ENCODE data around the gene CCDC60. TPM values are rescaled to one million over a fixed set of nuclear protein-coding genes. Genes with fewer than 3 reads are reported as not detected.

CCDC60 gene
- total RNA-seq, 1 donor = not detected

DNA sequence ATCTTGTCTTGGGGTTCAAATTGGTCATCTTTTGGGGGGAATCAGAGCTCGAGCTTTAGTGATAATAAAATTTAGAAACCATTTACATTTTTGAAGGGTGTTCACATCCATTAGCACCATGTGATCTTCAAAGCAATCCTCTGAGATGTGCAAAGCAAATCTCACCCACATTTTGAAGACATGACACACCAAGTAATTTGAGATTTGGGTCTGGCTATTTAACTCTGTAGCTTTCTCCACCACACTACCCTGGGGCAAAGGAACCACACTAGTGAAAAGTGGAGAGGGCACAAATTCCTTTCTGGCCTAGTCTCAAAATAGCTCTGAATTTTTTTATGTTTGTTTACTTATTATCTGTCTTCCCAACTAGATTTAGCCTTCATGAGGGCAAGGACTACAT, 212.5 kb downstream of the CCDC60 start:
- no peaks in the 10 kb centered on the region for H3K9me3 ChIP-seq (ENCODE audit: low read depth, low read length)
- H3K4me1 ChIP-seq (ENCODE audit: insufficient read depth, low read length) = no peaks in the 10 kb centered on the region

GRCh38 chr12:119556854-119557253, 222.3 kb downstream of the CCDC60 start:
- Histone ChIP-seq H3K4me3 (ENCODE audit: low read length) (no peak overlapping the region), H3K4me1 (ENCODE audit: insufficient read depth, low read length) (no peaks in the 10 kb centered on the region), H3K27me3 (ENCODE audit: insufficient read depth, low read length) (no peaks in the 10 kb centered on the region), H3K9me3 (ENCODE audit: low read depth, low read length) (no peaks in the 10 kb centered on the region)

More for the DNA sequence above, 212.5 kb downstream of the CCDC60 start:
- H3K27me3 ChIP-seq (ENCODE audit: insufficient read depth, low read length) = peaks cover 4% of the 10 kb centered on the region
- no peak overlapping the region for H3K4me3 ChIP-seq (ENCODE audit: low read length)

DNA sequence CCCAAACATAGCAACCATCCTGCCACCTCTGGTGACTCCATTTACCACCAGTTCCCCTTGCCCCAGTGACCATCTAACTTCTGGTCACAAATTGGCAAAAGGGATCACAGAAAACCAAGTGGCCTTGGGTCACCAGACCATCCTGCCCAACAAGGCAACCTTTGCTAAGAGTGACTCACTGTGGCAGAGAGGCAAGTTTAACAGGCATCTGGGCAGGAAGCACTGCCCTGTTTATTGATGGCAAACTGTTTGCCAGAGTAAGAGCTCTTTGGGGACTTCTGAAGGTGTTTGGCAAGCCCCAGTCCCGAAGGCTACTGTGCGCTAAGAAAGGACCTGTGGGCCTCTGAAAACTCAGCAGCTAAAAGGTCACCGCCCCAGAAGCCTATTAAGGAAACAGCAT, 230.9 kb downstream of the CCDC60 start:
- Histone ChIP-seq H3K4me1 (ENCODE audit: insufficient read depth, low read length) (no peaks in the 10 kb centered on the region), H3K9me3 (ENCODE audit: low read depth, low read length) (no peaks in the 10 kb centered on the region), H3K27me3 (ENCODE audit: insufficient read depth, low read length) (peaks cover 2% of the 10 kb centered on the region), H3K4me3 (ENCODE audit: low read length) (no peak overlapping the region)

DNA sequence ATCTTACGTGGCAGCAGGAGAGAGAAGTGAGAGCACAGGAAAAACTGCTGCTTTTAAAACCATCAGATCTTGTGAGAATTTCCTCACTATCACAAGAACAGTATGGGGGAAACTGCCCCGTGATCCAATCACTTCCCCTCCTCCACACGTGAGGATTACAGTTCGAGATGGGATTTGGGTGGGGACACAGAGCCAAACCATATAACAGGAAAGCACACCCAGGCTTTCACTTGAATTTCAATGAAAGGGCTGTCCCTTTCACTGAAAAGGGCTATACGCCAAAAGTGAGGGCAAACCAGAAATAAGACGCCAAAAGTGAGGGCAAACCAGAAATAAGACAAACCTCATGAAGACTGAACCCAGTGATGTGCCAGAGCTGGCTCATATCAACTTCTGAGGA, 236.2 kb downstream of the CCDC60 start:
- no peak overlapping the region for H3K4me3 ChIP-seq (ENCODE audit: low read length)
- no peaks in the 10 kb centered on the region for H3K9me3 ChIP-seq (ENCODE audit: low read depth, low read length)
- peaks cover 2% of the 10 kb centered on the region for H3K27me3 ChIP-seq (ENCODE audit: insufficient read depth, low read length)
- H3K4me1 ChIP-seq (ENCODE audit: insufficient read depth, low read length) = no peaks in the 10 kb centered on the region

DNA sequence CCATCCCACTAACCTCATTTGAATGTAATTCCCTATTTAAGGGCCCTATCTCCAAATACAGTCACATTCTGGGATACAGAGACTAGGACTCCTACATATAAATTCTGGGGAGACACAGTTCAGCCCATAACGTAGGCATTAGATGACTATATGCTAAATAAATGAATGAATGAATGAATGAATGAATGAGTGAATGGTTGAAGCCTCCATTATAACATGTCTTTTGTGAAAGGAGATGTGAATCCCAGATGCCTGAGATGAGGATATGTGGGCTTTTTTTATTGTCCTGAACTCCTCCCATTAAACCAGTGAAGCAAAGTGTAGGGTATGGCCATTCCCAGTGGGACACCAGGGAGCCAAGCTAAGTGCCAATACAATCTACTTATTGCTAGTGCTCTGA, 238.6 kb downstream of the CCDC60 start:
- Histone ChIP-seq H3K4me3 (ENCODE audit: low read length) (no peak overlapping the region), H3K4me1 (ENCODE audit: insufficient read depth, low read length) (no peaks in the 10 kb centered on the region), H3K27me3 (ENCODE audit: insufficient read depth, low read length) (peaks cover 4% of the 10 kb centered on the region), H3K9me3 (ENCODE audit: low read depth, low read length) (no peaks in the 10 kb centered on the region)

DNA sequence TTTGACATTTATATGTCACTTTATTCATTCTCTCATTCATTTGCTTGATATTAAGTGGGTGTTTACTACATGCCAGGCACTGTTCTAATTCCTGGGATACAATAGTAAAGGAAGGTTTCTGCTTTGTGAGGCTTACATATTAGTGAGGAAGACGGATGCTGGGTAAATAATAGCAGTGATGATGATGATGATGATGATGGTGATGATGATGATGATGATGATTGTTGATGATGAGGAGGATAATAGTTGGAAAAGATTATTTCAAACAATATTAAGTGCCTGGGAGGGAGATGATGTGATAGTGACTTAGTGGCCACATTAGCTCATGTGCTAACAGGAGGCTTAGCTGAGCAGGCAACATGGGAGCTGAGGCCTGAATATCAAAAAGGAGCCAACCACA, 239.7 kb downstream of the CCDC60 start:
- Histone ChIP-seq H3K27me3 (ENCODE audit: insufficient read depth, low read length) (peaks cover 2% of the 10 kb centered on the region), H3K4me3 (ENCODE audit: low read length) (no peak overlapping the region), H3K4me1 (ENCODE audit: insufficient read depth, low read length) (no peaks in the 10 kb centered on the region), H3K9me3 (ENCODE audit: low read depth, low read length) (no peaks in the 10 kb centered on the region)

GRCh38 chr12:119576118-119576810, 241.7 kb downstream of the CCDC60 start:
- Histone ChIP-seq H3K9me3 (ENCODE audit: low read depth, low read length) (no peaks in the 10 kb centered on the region), H3K27me3 (ENCODE audit: insufficient read depth, low read length) (peaks cover 2% of the 10 kb centered on the region), H3K4me3 (ENCODE audit: low read length) (no peak overlapping the region), H3K4me1 (ENCODE audit: insufficient read depth, low read length) (no peaks in the 10 kb centered on the region)

DNA sequence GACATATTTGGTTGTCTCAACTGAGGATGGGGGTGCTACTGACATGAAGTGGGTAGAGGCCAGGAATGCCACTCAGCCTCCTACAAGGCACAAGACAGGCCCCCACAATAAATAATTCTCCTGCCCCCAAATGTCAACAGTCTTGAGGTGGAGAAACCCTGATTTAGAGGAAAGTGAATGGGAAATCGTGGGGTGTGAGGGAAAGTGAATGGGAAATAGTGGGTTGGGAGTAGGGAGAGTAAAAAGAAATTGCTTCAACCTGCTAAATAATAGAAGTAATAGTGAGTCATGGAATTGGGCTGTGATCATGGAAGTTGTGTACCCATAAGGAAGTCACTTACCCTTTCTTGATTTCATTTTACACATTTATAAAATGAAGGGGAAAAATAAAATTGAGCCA, 242.4 kb downstream of the CCDC60 start:
- H3K9me3 ChIP-seq (ENCODE audit: low read depth, low read length) = no peaks in the 10 kb centered on the region
- no peak overlapping the region for H3K4me3 ChIP-seq (ENCODE audit: low read length)
- peaks cover 2% of the 10 kb centered on the region for H3K27me3 ChIP-seq (ENCODE audit: insufficient read depth, low read length)
- H3K4me1 ChIP-seq (ENCODE audit: insufficient read depth, low read length) = no peaks in the 10 kb centered on the region

DNA sequence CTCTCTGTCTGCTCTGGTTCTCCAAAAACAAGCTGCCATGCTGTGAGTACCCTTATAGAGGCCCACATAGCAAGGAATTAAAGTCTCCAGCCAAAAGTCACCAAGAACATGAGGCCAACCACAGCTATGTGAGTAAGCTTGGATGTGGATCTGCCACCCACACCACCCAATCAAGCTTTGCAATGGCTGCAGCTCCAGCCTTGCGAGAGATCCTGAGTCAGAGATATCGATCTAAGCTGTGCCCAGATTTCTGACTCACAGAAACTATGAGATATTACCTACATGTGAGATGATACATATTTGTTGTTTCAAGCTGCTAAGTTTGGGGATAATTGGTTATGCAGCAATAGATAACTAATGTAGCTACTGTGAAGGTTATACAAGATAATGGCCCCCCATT, 243.6 kb downstream of the CCDC60 start:
- Histone ChIP-seq H3K4me3 (ENCODE audit: low read length) (no peak overlapping the region), H3K9me3 (ENCODE audit: low read depth, low read length) (no peaks in the 10 kb centered on the region), H3K27me3 (ENCODE audit: insufficient read depth, low read length) (peaks cover 2% of the 10 kb centered on the region), H3K4me1 (ENCODE audit: insufficient read depth, low read length) (no peaks in the 10 kb centered on the region)

GRCh38 chr12:119589097-119589496, 254.6 kb downstream of the CCDC60 start:
- Histone ChIP-seq H3K27me3 (ENCODE audit: insufficient read depth, low read length) (peaks cover 12% of the 10 kb centered on the region), H3K4me1 (ENCODE audit: insufficient read depth, low read length) (no peaks in the 10 kb centered on the region), H3K4me3 (ENCODE audit: low read length) (no peak overlapping the region), H3K9me3 (ENCODE audit: low read depth, low read length) (no peaks in the 10 kb centered on the region)

- Histone ChIP-seq H3K27me3 (ENCODE audit: insufficient read depth, low read length) (peaks cover 18% of the 10 kb centered on the region), H3K4me3 (ENCODE audit: low read length) (no peak overlapping the region)
Measured at GRCh38 chr12:119589634-119590033, 255.1 kb downstream of the CCDC60 start.

More at GRCh38 chr12:119589634-119590033, 255.1 kb downstream of the CCDC60 start:
- H3K9me3 ChIP-seq (ENCODE audit: low read depth, low read length) = no peaks in the 10 kb centered on the region
- no peaks in the 10 kb centered on the region for H3K4me1 ChIP-seq (ENCODE audit: insufficient read depth, low read length)

Other genes with a start within 250 kb of the CCDC60 start
- not detected for gene HSPB8, start 155.8 kb upstream of the CCDC60 start, total RNA-seq

Measured in mononuclear cell (primary cell).